Uterus (tissue), 4 donors: Measurements from ENCODE around the gene USP30. TPM values are rescaled to one million over a fixed set of nuclear protein-coding genes. Genes with fewer than 3 reads are reported as not detected.

Experiments
- DNase-seq, 2 donors: peaks; one replicate each; pipeline ENCODE4 v3.0.0-alpha.2; 2019 to 2020
- H3K27ac ChIP-seq, 2 donors: fragments of 200-600 bp; sonication (generic); 1 replicate in 1 of 2; 2 replicates in 1 of 2; pipeline ENCODE4 v1.5.1; 2016 to 2018
- H3K27me3 ChIP-seq, 2 donors: fragments of 200-600 bp; sonication (generic); one replicate each; pipeline ENCODE4 v1.5.1; 2018 to 2019; ENCODE audit warnings: control low read depth in 1 of 2
- H3K36me3 ChIP-seq, 2 donors: fragments of 200-600 bp; sonication (generic); one replicate each; pipeline ENCODE4 v1.5.1; 2019; ENCODE audit warnings: control low read depth in 1 of 2
- H3K4me1 ChIP-seq, 2 donors: fragments of 200-600 bp; sonication (generic); one replicate each; pipeline ENCODE4 v1.5.1; 2018 to 2019; ENCODE audit warnings: control low read depth in 1 of 2
- H3K4me3 ChIP-seq, 2 donors: fragments of 200-600 bp; sonication (generic); 1 replicate in 1 of 2; 2 replicates in 1 of 2; pipeline ENCODE4 v1.5.1; 2018 to 2019; ENCODE audit warnings: mild to moderate bottlenecking in 1 of 2
- H3K9me3 ChIP-seq, 2 donors: fragments of 200-600 bp; sonication (generic); one replicate each; pipeline ENCODE4 v1.5.1; 2019; ENCODE audit warnings: control low read depth in 1 of 2
- CTCF ChIP-seq, 4 experiments: fragments of 200-600 bp in 2 of 4; fragments of 450-650 bp in 2 of 4; sonication (generic) in 2 of 4; IDR thresholded peaks; one replicate each; pipeline ENCODE4 v1.5.1; 2016 to 2019; ENCODE audit warnings: antibody characterized with exemption in 4 of 4, mild to moderate bottlenecking in 2 of 4, moderate library complexity in 1 of 4
- POLR2A ChIP-seq, 2 donors: fragments of 450-650 bp; IDR thresholded peaks; one replicate each; pipeline ENCODE4 v1.6.1; 2016; ENCODE audit warnings: antibody characterized with exemption in 2 of 2, mild to moderate bottlenecking in 1 of 2, moderate library complexity in 1 of 2
- intact Hi-C: fragments of 100-400 bp; cut with DNase I; formaldehyde crosslinking; loops from one replicate; pipeline ENCODE4 v1.15.1; 2023; ENCODE audit warnings: low total_unique reads
- total RNA-seq, 4 donors: library from RNA; depleted of rRNA in 3 of 4; stranded (reverse); fragments of >200 nt in 3 of 4; gene quantifications; one replicate each; pipeline versions ENCODE4 v1.1.0 to v1.2.4, GENCODE V29; 2014 to 2023
- donor health status: DM: yes; HTN: yes; CAD: no.

USP30 gene
- total RNA-seq, 4 donors from 2014 or later: 4.1 to 20.2 (median 14.9) TPM

GRCh38 chr12:109098651-109099050, 46.3 kb downstream of the USP30 start:
- no peak for DNase-seq
- TF ChIP-seq CTCF (IDR thresholded peaks at IDR 0.05) (no peak), POLR2A (IDR thresholded peaks at IDR 0.05) (no peak)
- H3K27me3 ChIP-seq: no peaks in the 10 kb centered on the region

GRCh38 chr12:109099431-109100020, 47.1 kb downstream of the USP30 start:
- no peaks in the 10 kb centered on the region for H3K9me3 ChIP-seq
- no peak for DNase-seq
- H3K27me3 ChIP-seq: no peaks in the 10 kb centered on the region
- TF ChIP-seq CTCF (IDR thresholded peaks at IDR 0.05) (no peak), POLR2A (IDR thresholded peaks at IDR 0.05) (no peak)
- peaks cover 4 to 14% of the 10 kb centered on the region in 2 donors for H3K4me1 ChIP-seq
- intact Hi-C loops: loop anchor here (10.0 kb wide), 1 partner anchor 535 kb away; the partner anchor contains the start of genes ISCU and SART3
- no peaks in the 10 kb centered on the region for H3K36me3 ChIP-seq
- H3K27ac ChIP-seq: peak overlapping the region; percentile 77 to 91
- H3K4me3 ChIP-seq: peak overlapping the region; percentile 51 to 89

More at GRCh38 chr12:109098651-109099050, 46.3 kb downstream of the USP30 start:
- peak overlapping the region; percentile 51 to 89 for H3K4me3 ChIP-seq
- H3K27ac ChIP-seq: peak overlapping the region; percentile 77 to 91
- H3K36me3 ChIP-seq: no peaks in the 10 kb centered on the region
- intact Hi-C loops: loop anchor here (10.0 kb wide), 1 partner anchor 534 kb away; the partner anchor contains the start of genes ISCU and SART3
- peaks cover 4 to 14% of the 10 kb centered on the region in 2 donors for H3K4me1 ChIP-seq
- no peaks in the 10 kb centered on the region for H3K9me3 ChIP-seq

- Histone ChIP-seq H3K27me3 (no peaks in the 10 kb centered on the region), H3K4me1 (peaks cover 4 to 14% of the 10 kb centered on the region in 2 donors), H3K9me3 (no peaks in the 10 kb centered on the region), H3K27ac (peak overlapping the region in 1 of 2 donors; percentile 91), H3K4me3 (no peak overlapping the region), H3K36me3 (no peaks in the 10 kb centered on the region)
- intact Hi-C loops: no loop called here
- DNase-seq: no peak
- TF ChIP-seq CTCF (IDR thresholded peaks at IDR 0.05) (no peak), POLR2A (IDR thresholded peaks at IDR 0.05) (no peak)
Measured at GRCh38 chr12:109100741-109101140, 48.4 kb downstream of the USP30 start.

- Histone ChIP-seq H3K27ac (peak overlapping the region; percentile 63 to 78), H3K9me3 (no peaks in the 10 kb centered on the region), H3K4me3 (no peak overlapping the region), H3K4me1 (peaks cover 2 to 10% of the 10 kb centered on the region in 2 donors), H3K27me3 (no peaks in the 10 kb centered on the region), H3K36me3 (no peaks in the 10 kb centered on the region)
- intact Hi-C loops: no loop called here
- TF ChIP-seq POLR2A (IDR thresholded peaks at IDR 0.05): no peak
- no peak for TF ChIP-seq CTCF (IDR thresholded peaks at IDR 0.05)
- DNase-seq: no peak
Measured at GRCh38 chr12:109102491-109102890, 50.1 kb downstream of the USP30 start.

GRCh38 chr12:109105176-109105575, 52.8 kb downstream of the USP30 start:
- H3K27me3 ChIP-seq: no peaks in the 10 kb centered on the region
- no peaks in the 10 kb centered on the region for H3K9me3 ChIP-seq
- TF ChIP-seq CTCF (IDR thresholded peaks at IDR 0.05): no peak
- TF ChIP-seq POLR2A (IDR thresholded peaks at IDR 0.05): no peak
- H3K4me3 ChIP-seq: no peak overlapping the region
- H3K4me1 ChIP-seq: no peaks in the 10 kb centered on the region
- H3K36me3 ChIP-seq: no peaks in the 10 kb centered on the region
- DNase-seq: no peak
- no peak overlapping the region for H3K27ac ChIP-seq
- intact Hi-C loops: no loop called here
